ENCODE results near the gene JAK3.

Gene JAK3

DNA sequence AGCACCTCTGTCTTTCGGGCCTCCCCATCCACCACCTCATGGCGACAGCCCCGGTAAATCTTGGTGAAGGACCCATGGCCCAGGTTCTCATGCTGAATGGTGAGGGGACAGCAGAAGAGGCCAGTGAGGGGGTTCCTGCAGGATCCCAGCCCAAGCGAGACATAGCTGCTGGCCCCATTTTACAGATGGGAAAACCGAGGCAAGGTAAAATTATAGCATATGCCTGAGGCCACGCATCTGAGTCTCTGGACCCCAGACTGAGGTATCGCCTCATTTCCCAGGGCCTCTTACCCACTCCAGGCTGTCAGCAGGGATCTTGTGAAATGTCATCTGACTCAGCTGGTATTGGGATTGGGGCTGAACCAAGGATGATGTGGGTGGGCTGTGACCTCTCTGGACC is 9.8 kb downstream of the JAK3 start:
- FAIRE-seq = no peak

DNA sequence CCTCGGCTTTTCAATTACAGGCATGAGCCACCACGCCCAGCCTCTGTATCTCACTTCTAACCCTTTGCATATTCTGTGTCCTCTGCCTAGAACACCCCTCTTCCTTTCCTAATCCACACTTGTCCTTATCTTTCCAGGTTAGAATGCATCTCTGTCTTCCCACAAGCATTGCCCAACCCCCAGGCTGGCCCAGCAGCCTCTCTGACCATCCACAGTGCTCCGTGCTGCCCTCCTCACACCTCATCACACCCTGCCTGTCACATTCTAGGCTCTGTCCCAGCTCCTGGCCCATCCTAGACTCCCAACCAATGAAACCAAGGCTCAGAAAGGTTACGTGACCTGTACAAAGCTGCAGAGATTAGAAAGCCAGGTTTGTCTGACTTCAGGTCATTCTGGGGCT is 11.3 kb downstream of the JAK3 start:
- FAIRE-seq = no peak

DNA sequence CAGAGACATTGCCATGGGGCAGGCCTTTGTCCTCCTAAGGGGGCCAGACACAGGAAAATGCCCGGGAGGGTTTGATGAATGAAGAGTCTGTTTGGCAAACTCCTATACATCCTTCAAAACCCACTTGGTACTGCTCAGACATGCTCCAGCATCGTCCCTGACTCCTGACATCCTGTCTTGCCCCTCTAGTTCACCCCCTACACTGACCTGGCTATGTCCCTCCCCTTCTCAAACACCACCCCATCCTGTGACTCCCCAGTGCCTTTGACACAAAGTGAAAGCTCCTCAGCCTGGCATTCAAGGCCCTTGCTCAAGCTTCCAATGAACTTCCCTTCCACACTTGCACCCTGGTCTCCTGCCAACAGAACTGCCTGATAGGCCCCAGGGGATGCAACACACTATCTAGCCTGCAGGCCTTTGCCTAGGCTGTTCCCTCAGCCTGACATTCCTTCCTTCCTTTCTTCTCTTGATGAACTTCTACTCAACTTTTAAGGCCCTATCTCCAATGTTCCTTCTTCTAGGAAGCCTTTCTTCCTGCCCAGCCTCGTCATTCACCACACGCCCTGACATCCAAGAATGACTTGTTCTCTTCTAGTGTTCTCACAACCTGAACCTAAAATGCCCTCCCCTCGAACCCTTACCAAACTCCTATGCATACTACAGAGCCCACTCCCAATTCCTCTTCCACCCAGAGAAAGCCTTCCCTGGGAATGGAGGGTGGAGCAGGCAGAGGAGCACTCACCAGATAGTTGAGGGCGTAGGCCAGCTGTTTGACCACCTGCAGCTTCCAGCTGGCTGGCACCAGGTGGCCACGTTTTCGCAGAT is 12.4 kb downstream of the JAK3 start:
- FAIRE-seq = no peak

DNA sequence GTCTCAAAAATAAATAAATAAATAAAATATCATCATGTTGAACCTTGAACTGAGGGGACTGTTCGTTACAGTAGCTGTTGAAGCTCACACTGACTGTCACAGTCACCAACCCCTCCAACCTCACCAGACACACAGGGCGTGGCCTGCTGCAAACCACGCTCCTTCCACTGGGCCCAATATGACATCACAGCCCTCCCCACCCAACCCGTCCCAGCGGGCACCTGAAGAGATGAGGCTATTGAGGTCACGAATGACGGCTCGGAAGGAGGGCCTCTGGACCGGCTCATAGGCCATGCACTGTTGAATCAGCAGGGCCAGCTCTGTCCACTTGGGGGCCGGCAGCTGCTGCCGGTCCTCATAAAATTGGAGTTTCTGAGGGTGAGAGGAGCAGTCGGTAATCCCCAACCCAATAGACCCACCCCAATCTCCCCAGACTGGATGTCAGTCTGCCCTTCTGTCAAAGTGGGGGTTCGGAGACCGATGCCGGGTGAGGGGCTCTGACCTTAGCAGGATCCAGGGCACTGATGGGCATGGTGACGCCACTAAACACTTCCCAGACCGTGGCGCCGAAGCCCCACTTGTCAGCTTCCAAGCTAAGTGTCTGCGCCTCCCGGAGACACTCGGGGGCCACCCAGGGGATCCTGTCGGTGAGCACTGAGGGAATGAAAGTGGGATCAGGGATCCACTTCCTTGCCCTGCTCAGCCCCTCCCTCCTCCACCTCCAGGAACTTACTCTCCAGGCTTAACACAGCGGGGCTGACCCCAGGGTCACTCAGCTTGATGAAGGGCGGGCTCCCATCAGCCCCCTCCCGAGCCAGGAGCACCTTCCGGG is 13.2 kb downstream of the JAK3 start:
- FAIRE-seq = no peak

DNA sequence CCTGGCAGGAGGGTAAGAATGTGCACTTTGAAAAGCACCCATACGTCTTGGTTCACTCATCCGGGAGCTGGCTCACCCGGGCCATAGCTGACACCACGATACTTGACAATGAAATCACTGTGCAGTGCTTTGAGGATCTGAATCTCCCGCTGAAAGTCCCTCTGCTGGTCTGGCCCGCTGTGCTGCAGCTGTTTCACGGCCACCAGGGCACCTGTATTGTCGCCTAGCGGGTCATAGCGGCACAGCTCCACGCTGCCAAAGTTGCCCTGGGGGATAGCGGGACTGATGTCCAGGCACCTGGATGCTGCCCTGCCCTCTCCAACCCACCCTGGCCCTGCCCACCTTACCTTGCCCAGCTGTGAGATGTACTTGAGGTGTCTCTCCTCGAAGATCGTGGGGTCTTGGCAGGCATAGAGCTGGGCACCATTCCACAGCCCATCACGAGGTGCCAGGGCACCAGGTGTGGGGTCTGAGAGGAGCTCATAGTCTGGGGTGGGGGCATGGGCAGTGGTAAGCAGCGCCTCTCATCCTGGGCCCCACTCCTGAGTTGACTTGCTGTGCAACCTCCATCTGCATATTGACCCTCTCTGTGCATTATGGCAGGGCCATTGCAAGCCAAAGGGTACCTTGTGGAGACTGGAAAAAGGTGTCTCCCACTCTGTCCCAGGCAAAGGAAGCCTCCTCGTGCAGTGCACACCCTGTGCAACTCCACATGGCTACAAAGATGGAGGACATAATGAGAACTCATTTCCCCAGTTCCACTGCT is 15.2 kb downstream of the JAK3 start:
- no peak for FAIRE-seq

DNA sequence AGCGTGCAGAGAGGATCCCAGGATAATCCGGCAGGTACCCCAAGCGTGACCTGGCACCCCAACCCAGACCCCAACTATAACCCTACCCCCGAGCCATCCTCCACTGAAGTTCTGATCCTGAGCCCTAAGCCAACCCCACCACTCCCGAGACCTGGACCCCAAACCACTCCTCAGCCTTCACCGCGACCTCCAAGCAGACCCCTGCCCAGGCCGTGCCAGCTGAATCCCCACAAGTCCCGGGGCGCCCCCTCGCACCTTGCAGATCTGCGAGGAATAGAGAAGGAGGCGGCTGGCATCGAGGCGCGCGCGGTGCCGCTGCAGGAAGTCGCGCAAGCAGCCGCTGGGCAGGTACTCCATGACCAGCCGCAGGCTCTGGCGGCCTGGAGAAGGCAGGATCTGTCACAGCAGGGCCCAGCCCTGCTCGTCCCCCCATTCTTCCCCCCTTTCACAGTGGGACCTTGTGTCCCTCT is 16.3 kb downstream of the JAK3 start:
- FAIRE-seq = no peak

DNA sequence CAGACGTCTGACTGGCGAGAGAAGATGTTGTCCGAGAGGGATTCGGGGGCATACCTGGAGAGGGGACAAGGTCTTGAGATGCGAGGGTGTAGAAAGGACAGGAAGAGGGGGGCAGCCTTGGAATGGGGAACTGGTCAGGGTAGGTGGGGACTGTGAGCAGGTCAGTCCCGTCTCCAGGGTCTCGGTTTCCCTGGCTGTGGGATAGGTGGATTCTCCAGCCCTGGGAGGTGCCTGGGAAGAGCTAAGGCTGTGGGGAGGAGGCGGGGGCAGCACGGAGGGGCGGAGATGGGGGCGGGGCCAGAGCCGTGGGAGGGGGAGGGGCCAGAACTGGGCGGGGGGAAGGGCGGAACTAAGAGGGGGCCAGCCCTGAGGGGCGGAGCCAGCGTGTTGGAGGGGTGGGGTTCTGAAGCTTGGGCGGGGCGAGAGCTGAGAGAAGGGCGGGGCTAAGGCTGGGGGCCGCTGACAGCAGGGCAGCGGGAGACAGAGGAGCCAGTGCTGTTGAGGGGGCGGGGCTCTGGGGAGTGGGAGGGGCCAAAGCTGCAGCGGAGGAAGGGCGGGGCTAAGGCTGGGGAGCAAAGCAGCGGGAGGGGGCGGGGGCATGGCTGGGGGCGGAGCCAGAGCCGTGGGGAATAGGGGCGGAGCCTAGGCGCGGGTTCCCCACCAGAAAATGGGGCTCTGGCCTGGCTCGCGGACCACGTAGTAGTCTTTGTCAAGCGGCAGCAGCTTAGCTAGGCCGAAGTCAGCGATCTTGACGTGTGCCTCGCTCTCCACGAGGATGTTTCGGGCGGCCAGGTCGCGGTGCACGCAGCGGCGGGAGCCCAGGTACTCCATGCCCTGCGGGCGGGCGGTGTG is 17.0 kb downstream of the JAK3 start:
- no peak for FAIRE-seq

DNA sequence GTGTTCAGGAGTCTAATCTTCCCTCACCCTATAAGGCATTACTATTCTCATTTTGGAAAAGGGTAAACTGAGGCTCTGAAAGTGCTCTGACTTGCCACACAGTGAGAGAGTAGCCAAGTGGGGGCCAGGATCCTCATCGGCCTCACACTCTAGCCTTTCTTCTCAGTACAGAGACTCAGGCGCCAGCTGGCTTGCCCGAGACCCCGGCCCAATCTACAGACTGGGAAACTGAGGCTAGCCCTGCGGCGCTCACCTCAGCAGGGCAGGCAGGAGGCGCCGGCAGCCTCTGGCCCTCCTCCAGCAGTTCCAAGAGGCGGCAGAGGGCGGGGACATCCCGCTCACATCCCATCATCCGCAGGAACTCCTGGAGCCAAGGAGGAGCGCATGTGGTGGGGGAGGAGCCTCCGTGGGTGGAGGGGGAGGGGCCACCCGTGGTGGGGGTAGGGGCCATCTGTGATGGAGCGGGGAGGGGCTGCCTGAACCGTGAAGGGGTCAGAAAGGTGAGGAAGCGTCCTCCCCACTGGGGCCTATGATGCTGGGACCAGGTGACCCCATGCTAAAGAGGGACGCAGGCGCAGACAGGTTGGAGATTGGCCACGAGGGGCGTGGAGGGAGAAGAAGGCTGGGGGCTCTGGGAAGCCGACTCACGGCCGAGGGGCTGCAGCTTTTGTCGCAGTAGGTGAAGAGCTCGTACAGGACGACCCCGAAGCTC is 17.8 kb downstream of the JAK3 start:
- no peak for FAIRE-seq

DNA sequence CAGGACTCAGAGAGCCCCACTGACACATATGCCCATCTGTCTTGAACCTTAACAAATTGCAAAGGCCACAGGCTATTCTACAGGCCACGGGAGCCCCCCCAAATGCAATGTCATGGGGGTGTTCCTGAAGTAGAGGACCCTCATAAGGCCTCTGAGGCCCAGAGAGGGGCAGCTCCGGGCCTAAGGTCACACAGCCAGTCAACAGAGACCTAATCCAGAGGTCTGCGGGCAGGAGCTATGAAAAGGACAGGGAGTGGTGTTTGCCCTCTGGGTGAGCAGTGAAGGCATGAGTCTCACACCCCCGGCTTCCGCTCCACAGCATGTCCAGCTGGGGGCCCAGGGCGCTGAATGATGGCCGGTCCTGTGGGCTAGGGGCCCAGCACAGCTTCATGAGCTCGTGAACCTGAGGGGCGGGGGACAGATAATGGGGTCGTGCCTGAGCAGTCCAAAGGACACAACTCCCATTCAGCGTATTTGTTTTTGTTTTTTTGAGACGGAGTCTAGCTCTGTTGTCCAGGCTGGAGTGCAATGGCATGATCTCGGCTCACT is 21.2 kb downstream of the JAK3 start:
- no peak for FAIRE-seq

DNA sequence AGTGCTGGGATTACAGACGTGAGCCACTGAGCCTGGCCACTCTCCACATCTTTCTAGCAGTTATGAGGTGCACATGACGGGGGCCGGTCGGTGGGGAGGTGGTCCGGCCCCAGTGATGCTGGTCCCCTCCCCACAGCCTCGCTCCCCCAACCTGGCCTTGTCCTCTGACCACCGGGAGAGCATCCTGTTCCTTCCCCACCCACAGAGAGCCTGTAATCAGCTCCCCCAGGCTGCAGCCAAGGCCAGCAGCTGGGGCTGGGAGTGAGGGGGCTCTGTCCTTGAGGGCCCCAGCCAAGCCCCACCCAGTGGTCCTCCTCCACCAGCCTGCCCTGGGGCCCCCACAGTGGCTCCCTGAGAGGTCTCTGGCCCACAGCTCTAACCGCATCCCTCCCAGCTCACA is 23.4 kb downstream of the JAK3 start:
- no peak for FAIRE-seq

DNA sequence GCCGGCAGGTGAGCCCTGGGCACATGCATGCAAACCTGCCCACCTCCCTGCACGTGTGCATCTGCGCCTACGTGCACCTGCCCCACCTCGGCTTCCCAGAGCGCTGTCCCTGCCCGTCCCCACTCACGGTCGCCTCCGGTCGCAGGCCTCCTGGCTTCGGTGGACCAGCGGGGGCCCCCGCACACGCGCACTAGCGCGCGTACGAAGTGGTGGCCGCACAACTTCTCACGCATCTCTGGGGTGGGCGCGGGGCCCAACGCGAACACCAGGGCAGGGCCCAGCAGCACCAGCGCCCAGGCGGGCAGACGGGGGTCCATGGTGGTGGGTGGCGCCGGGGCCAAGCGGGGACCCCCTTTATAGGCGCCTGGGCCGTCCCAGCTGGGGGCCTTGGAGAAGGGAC is 26.6 kb downstream of the JAK3 start, which contains the start of gene INSL3:
INSL3 (minus strand) TSS at position 330 of the 400 bp plus-strand sequence; CDS start at position 317, 13 bp downstream.
- no peak for FAIRE-seq

DNA sequence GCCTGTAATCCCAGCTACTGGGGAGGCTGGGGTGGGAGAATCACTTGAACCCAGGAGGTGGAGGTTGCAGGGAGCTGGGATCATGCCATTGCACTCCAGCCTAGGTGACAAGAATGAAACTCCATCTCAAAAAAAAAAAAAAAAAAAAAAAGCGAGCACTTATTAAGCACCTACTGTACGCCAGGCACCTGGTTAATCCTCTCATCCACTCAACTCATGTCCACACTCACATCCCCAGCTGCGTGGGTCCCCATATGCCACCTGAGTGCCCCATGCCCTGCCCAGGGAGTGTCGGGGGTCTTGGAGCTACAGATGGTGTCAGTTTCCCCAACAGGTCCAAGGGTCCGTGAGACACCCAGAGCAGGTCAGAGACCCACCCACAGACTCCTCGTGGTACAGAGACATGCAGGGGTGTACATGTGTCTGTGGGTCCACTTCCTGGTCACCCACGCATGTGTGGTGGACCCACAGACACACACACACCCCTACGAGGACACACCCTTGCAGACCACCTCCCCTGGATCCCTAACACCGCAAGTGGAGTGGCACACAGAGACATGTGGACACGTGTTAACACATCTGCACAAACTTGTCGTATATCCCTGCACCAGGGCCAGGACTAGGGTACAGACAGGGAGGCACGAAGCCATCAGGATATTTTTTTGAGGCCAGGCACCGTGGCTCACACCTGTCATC is 30.0 kb downstream of the JAK3 start:
- FAIRE-seq = no peak

DNA sequence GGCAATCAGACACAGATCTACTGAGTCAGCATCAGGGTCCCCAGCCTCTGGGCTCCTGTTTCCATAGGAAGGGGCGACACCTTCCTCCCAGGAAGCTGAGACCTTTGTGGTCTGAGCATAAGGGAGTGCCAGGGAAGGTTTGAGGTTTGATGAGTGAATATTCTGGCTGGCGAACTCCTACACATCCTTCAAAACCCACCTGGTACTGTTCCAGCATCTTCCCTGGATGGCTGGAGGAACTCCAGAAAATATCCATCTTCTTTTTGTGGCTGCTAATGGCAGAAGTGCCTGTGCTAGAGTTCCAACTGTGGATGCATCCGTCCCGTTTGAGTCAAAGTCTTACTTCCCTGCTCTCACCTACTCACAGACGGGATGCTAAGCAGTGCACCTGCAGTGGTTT is 35.7 kb downstream of the JAK3 start:
- no peak for FAIRE-seq

DNA sequence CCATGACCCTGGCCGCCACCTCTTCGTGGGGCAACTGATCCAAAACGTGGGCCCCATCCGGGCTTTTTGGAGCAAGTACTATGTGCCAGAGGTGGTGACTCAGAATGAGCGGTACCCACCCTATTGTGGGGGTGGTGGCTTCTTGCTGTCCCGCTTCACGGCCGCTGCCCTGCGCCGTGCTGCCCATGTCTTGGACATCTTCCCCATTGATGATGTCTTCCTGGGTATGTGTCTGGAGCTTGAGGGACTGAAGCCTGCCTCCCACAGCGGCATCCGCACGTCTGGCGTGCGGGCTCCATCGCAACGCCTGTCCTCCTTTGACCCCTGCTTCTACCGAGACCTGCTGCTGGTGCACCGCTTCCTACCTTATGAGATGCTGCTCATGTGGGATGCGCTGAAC is 36.1 kb downstream of the JAK3 start:
- no peak for FAIRE-seq

DNA sequence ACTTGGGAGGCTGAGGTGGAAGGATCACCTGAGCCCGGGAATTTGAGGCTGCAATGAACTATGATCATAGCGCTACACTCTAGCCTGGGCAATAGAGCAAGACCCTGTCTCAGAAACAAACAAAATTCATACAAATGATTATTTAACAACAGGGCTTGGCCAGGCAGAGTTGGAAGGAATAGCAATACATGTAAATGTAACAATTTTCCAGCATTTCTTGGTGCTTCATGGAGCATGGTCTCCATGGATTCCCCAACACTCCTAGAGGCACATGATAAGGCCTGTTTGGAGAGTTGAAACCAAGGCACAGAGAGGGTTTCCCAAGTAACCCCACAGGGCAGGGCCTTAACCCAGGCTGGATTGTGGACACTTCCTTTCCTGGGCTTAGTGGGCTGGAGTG is 36.7 kb downstream of the JAK3 start:
- no peak for FAIRE-seq

DNA sequence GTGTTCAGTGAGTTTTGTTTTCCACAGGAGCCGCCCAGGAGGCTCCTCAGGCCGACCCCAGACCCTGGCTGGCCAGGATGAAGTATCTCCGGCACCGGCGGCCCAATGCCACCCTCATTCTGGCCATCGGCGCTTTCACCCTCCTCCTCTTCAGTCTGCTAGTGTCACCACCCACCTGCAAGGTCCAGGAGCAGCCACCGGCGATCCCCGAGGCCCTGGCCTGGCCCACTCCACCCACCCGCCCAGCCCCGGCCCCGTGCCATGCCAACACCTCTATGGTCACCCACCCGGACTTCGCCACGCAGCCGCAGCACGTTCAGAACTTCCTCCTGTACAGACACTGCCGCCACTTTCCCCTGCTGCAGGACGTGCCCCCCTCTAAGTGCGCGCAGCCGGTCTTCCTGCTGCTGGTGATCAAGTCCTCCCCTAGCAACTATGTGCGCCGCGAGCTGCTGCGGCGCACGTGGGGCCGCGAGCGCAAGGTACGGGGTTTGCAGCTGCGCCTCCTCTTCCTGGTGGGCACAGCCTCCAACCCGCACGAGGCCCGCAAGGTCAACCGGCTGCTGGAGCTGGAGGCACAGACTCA is 40.0 kb downstream of the JAK3 start:
- FAIRE-seq = no peak

DNA sequence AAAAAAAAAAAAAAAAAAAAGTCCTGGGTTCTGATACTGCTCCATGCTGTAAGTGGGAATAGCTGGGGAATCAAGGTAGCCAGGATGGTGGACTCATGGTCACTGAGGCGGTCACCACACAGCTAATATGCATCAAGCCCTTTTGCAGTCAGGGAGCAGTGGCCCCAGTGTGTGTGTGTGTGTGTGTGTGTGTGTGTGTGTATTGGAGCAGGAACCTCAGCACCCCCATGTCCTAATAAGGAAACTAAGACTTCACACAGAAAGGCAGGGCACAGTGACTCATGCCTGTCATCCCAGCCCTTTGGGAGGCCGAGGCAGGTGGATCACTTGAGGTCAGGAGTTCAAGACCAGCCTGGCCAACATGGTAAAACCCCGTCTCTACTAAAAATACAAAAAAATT is 40.8 kb downstream of the JAK3 start:
- no peak for FAIRE-seq

DNA sequence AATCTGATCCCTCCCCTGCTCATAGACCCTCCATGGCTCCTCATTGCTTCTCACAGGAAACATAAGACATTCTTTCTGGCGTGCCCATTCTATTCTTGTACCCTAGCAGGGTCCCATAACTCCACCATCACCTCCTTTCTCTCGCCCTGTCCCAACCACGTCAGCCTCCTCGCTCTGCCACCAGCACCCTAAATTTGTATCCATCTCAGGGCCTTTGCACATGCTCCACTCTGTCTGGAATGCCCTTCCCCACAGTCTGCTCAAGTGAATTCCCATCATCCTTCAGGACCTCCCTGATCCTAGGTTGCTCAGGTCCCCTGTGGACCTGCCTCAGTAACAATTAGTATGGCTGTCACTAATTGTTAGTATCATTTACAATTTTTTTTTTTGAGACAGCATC is 42.4 kb downstream of the JAK3 start:
- no peak for FAIRE-seq

DNA sequence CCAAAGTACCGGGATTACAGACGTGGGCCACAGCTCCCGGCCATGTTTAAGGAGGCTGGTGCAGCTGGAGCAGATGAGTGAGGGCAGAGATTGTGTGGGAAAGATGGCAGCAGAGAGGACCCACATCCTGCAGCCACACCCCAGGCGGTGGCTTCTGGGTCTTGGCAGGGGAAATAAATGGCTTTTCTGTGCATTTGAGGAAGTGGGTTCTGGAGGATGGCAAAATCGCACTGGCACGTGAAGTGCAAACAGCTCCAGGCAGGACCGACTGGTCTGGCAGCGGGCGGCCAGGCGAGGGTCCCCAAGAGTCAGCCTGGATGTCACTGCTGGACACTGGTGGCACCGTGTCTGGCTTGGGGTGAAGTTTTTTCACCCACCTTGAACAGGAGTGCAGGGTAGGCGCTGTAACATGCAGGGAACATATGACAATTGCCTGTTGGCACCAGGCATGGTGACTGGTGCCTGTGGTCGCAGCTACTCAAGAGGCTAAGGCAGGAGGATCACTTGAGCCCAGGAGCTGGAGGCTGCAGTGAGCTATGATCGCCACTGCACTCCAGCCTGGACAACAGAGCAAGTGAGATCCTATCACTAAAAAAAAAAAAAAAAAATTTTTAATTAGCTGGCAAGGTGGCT is 44.4 kb downstream of the JAK3 start:
- FAIRE-seq = no peak

Measured in TTC549 (cell line).